Stimulated activated CD4-positive, alpha-beta T cell treated with anti-CD3 and anti-CD28 coated beads, Interleukin-15, amount 100 ng/mL, for 24 hours (primary cell): ENCODE data around the gene IFT22.
"Not testable (repeated sequence)": the region's sequence is repeated elsewhere in the genome, so short reads cannot be mapped to it uniquely, and the experiment has no call there.

Experiments used
- DNase-seq: peaks from one replicate; pipeline ENCODE4 v3.0.0-alpha.2; 2020

Gene IFT22

GRCh38 chr7:101321491-101322401, at the start of gene IFT22:
Gene IFT22 (minus strand): TSS chr7:101321812. CDS start chr7:101321709, 103 bp downstream.
- DNase-seq: peak; percentile 93

GRCh38 chr7:101370836-101371235, 49.2 kb upstream of the IFT22 start:
- no peak for DNase-seq

- DNase-seq: no peak
Measured at GRCh38 chr7:101368422-101369165, 47.0 kb upstream of the IFT22 start.

GRCh38 chr7:101367676-101368075, 46.1 kb upstream of the IFT22 start:
- no peak for DNase-seq

GRCh38 chr7:101365956-101366355, 44.3 kb upstream of the IFT22 start:
- no peak for DNase-seq

GRCh38 chr7:101363734-101364374, 42.2 kb upstream of the IFT22 start:
- peak; percentile 76 for DNase-seq

- DNase-seq: no peak
Measured at GRCh38 chr7:101363196-101363733, 41.7 kb upstream of the IFT22 start.

GRCh38 chr7:101362334-101363195, 41.0 kb upstream of the IFT22 start, which contains the start of gene COL26A1:
Gene COL26A1 (plus strand): TSS chr7:101362875. CDS start chr7:101363033, 158 bp downstream.
- DNase-seq: peak; percentile 36

GRCh38 chr7:101357433-101357832, 35.8 kb upstream of the IFT22 start:
- no peak for DNase-seq

- no peak for DNase-seq
Measured at GRCh38 chr7:101352920-101353308, 31.3 kb upstream of the IFT22 start.

GRCh38 chr7:101349300-101349699, 27.7 kb upstream of the IFT22 start:
- not testable (repeated sequence) for DNase-seq

GRCh38 chr7:101348456-101349067, 26.9 kb upstream of the IFT22 start:
- not testable (repeated sequence) for DNase-seq

- DNase-seq: no peak
Measured at GRCh38 chr7:101347477-101347876, 25.9 kb upstream of the IFT22 start.

- no peak for DNase-seq
Measured at GRCh38 chr7:101342892-101343291, 21.3 kb upstream of the IFT22 start.

GRCh38 chr7:101340379-101340778, 18.8 kb upstream of the IFT22 start:
- no peak for DNase-seq

GRCh38 chr7:101333912-101334311, 12.3 kb upstream of the IFT22 start:
- no peak for DNase-seq

GRCh38 chr7:101332026-101332425, 10.4 kb upstream of the IFT22 start:
- no peak for DNase-seq

GRCh38 chr7:101330011-101330484, 8.4 kb upstream of the IFT22 start:
- no peak for DNase-seq

- DNase-seq: no peak
Measured at GRCh38 chr7:101328159-101328558, 6.5 kb upstream of the IFT22 start.

GRCh38 chr7:101319401-101319800, 2.2 kb downstream of the IFT22 start:
- DNase-seq: no peak

- peak; percentile 68 for DNase-seq
Measured at GRCh38 chr7:101315336-101315735, 6.3 kb downstream of the IFT22 start.
